Astrocyte (in vitro differentiated cells and primary cell): ENCODE measurements around the gene RAB17. TPM values are rescaled to one million over a fixed set of nuclear protein-coding genes. Genes with fewer than 3 reads are reported as not detected.

Source experiments
- DNase-seq: peaks from one replicate; pipeline ENCODE4 v3.0.0-alpha.2; 2010; ENCODE audit warnings: low read depth
- FAIRE-seq: peaks from 2 replicates; lab custom pipeline; 2011; peaks lifted over from hg19 to GRCh38; lab: Jason Lieb, UNC
- H2AFZ ChIP-seq: 2 replicates; pipeline ENCODE4 v1.6.0; 2012; ENCODE audit warnings: low read depth, low read length, inconsistent platforms
- H3K27ac ChIP-seq: 2 replicates; pipeline ENCODE4 v1.5.1; 2011; ENCODE audit warnings: low read depth, low read length, inconsistent platforms
- H3K27me3 ChIP-seq: 2 replicates; pipeline ENCODE4 v1.6.0; 2011; ENCODE audit warnings: low read length, inconsistent platforms; ENCODE audit not compliant: insufficient read depth
- H3K36me3 ChIP-seq: 2 replicates; pipeline ENCODE4 v1.5.1; 2011; ENCODE audit warnings: low read length, inconsistent platforms; ENCODE audit not compliant: insufficient read depth
- H3K4me1 ChIP-seq: 2 replicates; pipeline ENCODE4 v1.5.1; 2011; ENCODE audit warnings: low read length, inconsistent platforms; ENCODE audit not compliant: insufficient read depth
- H3K4me2 ChIP-seq: 2 replicates; pipeline ENCODE4 v1.6.0; 2012; ENCODE audit warnings: low read length, inconsistent platforms
- H3K4me3 ChIP-seq: 2 replicates; pipeline ENCODE4 v1.5.1; 2011; ENCODE audit warnings: low read depth, mild to moderate bottlenecking, low read length, inconsistent platforms; ENCODE audit not compliant: insufficient read depth
- H3K79me2 ChIP-seq: 2 replicates; pipeline ENCODE4 v1.6.0; 2012; ENCODE audit warnings: mild to moderate bottlenecking, low read length, inconsistent platforms; ENCODE audit not compliant: insufficient read depth
- H3K9ac ChIP-seq: 2 replicates; pipeline ENCODE4 v1.6.0; 2012; ENCODE audit warnings: mild to moderate bottlenecking, low read length, inconsistent platforms
- H3K9me3 ChIP-seq: 2 replicates; pipeline ENCODE4 v1.5.1; 2012; ENCODE audit warnings: low read depth, mild to moderate bottlenecking, low read length, inconsistent platforms; ENCODE audit not compliant: insufficient read depth
- H4K20me1 ChIP-seq: 2 replicates; pipeline ENCODE4 v1.6.0; 2012; ENCODE audit warnings: low read length, inconsistent platforms; ENCODE audit not compliant: insufficient read depth
- H3K27ac Mint-ChIP-seq: one replicate; pipeline ENCODE4 v1.8.0; 2021; ENCODE audit warnings: mild to moderate bottlenecking, mixed read lengths; ENCODE audit not compliant: unreplicated experiment
- H3K27me3 Mint-ChIP-seq: one replicate; pipeline ENCODE4 v1.8.0; 2021; ENCODE audit warnings: low read depth, mixed read lengths; ENCODE audit not compliant: unreplicated experiment
- H3K36me3 Mint-ChIP-seq: one replicate; pipeline ENCODE4 v1.8.0; 2021; ENCODE audit warnings: low read depth, mixed read lengths; ENCODE audit not compliant: unreplicated experiment
- H3K4me1 Mint-ChIP-seq: one replicate; pipeline ENCODE4 v1.8.0; 2021; ENCODE audit warnings: low read depth, mixed read lengths; ENCODE audit not compliant: unreplicated experiment
- H3K4me3 Mint-ChIP-seq: one replicate; pipeline ENCODE4 v1.8.0; 2021; ENCODE audit warnings: mild to moderate bottlenecking, moderate library complexity, mixed read lengths; ENCODE audit not compliant: unreplicated experiment
- H3K9me3 Mint-ChIP-seq: one replicate; pipeline ENCODE4 v1.8.0; 2021; ENCODE audit warnings: mild to moderate bottlenecking, mixed read lengths; ENCODE audit not compliant: unreplicated experiment
- EZH2 ChIP-seq: IDR thresholded peaks from 2 replicates; pipeline ENCODE4 v1.6.1; 2012; ENCODE audit warnings: mild to moderate bottlenecking, low read length, inconsistent platforms; ENCODE audit not compliant: insufficient read depth
- total RNA-seq: library from RNA; stranded (reverse); gene quantifications from 2 replicates; pipeline ENCODE4 v1.2.1, GENCODE V29; 2021
- TF ChIP-seq, protein P1 (sequence below): IDR thresholded peaks from 2 replicates; pipeline ENCODE4 v1.5.1; 2011; ENCODE audit warnings: low read depth, mild to moderate bottlenecking, inconsistent platforms, low read length, moderate library complexity; ENCODE audit not compliant: insufficient read depth

RAB17 gene
- total RNA-seq, 1 donor from 2014 or later: 1.4 TPM

DNA sequence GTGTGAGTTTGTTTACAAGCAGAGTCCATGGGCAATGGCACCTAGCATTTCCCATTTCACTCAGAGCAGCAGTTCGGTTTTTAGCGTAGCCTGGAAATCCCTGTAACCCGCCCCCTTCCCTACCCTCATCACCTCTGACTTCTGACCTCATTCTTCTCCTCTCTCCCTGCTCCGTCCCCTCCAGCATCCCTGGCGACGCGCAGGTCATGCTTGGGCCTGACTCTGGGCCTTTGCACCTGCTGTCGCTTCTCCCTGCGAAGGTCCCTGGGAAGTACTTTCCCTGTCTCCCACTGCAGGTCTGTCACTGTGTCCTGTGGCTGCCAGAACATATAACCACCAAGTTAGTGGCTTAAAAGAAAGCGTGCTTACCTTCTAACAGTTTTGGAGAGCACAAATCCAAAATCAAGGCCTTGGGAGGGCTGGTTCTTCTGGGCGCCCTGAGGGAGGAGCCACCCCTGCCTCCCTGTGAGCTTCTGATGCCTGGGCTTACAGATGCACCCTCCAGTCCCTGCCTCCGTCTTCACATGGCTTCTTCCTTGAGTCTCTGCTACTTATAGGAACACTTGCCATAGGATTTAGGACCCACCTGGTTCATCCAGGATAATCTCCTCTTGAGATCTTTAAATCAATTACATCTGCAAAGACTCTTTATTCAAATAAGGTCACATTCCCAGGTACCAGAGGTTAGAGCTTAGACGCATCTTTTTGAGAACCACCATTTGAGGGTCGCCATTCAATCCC is 8.1 kb upstream of the RAB17 start:
- H3K4me3 Mint-ChIP-seq: no peak overlapping the region

GRCh38 chr2:237597196-237598145 is 6.9 kb upstream of the RAB17 start:
- H3K4me3 ChIP-seq: no peak overlapping the region
- H3K27me3 Mint-ChIP-seq: peaks cover 28% of the 10 kb centered on the region
- no peaks in the 10 kb centered on the region for H3K27me3 ChIP-seq
- H3K4me3 Mint-ChIP-seq: no peak overlapping the region
- no peaks in the 10 kb centered on the region for H4K20me1 ChIP-seq
- H3K27ac ChIP-seq: no peak overlapping the region
- H3K27ac Mint-ChIP-seq: no peak overlapping the region
- no peaks in the 10 kb centered on the region for H3K36me3 ChIP-seq
- H3K9ac ChIP-seq: no peak overlapping the region
- H3K36me3 Mint-ChIP-seq: peaks cover 3% of the 10 kb centered on the region
- no peaks in the 10 kb centered on the region for H3K9me3 Mint-ChIP-seq
- peaks cover 6% of the 10 kb centered on the region for H3K4me1 Mint-ChIP-seq
- H3K4me2 ChIP-seq: no peak overlapping the region
- TF ChIP-seq, protein P1, sequence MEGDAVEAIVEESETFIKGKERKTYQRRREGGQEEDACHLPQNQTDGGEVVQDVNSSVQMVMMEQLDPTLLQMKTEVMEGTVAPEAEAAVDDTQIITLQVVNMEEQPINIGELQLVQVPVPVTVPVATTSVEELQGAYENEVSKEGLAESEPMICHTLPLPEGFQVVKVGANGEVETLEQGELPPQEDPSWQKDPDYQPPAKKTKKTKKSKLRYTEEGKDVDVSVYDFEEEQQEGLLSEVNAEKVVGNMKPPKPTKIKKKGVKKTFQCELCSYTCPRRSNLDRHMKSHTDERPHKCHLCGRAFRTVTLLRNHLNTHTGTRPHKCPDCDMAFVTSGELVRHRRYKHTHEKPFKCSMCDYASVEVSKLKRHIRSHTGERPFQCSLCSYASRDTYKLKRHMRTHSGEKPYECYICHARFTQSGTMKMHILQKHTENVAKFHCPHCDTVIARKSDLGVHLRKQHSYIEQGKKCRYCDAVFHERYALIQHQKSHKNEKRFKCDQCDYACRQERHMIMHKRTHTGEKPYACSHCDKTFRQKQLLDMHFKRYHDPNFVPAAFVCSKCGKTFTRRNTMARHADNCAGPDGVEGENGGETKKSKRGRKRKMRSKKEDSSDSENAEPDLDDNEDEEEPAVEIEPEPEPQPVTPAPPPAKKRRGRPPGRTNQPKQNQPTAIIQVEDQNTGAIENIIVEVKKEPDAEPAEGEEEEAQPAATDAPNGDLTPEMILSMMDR: no peak
- no peak for TF ChIP-seq EZH2
- no peak overlapping the region for H2AFZ ChIP-seq
- no peaks in the 10 kb centered on the region for H3K79me2 ChIP-seq
- peaks cover 8% of the 10 kb centered on the region for H3K4me1 ChIP-seq
- no peak for DNase-seq
- no peak for FAIRE-seq
- H3K9me3 ChIP-seq: no peaks in the 10 kb centered on the region

More for the DNA sequence above, 8.1 kb upstream of the RAB17 start:
- Histone ChIP-seq H3K9ac (no peak overlapping the region), H3K79me2 (no peaks in the 10 kb centered on the region), H3K4me1 (peaks cover 14% of the 10 kb centered on the region), H4K20me1 (no peaks in the 10 kb centered on the region), H3K4me3 (no peak overlapping the region), H2AFZ (no peak overlapping the region), H3K4me2 (no peak overlapping the region), H3K27ac (no peak overlapping the region), H3K9me3 (no peaks in the 10 kb centered on the region), H3K27me3 (no peaks in the 10 kb centered on the region), H3K36me3 (no peaks in the 10 kb centered on the region)
- Mint-ChIP-seq H3K27ac (no peak overlapping the region), H3K36me3 (peaks cover 3% of the 10 kb centered on the region), H3K4me1 (peaks cover 9% of the 10 kb centered on the region), H3K9me3 (no peaks in the 10 kb centered on the region), H3K27me3 (peaks cover 22% of the 10 kb centered on the region)
- TF ChIP-seq EZH2: no peak
- TF ChIP-seq, protein P1: no peak
- FAIRE-seq: no peak
- DNase-seq: no peak
